ENCODE measurements around the gene KCNIP2. TPM values are rescaled to one million over a fixed set of nuclear protein-coding genes. Genes with fewer than 3 reads are reported as not detected.

Gene KCNIP2
- total RNA-seq, 1 experiment from 2014 or later = 4.3 TPM

DNA sequence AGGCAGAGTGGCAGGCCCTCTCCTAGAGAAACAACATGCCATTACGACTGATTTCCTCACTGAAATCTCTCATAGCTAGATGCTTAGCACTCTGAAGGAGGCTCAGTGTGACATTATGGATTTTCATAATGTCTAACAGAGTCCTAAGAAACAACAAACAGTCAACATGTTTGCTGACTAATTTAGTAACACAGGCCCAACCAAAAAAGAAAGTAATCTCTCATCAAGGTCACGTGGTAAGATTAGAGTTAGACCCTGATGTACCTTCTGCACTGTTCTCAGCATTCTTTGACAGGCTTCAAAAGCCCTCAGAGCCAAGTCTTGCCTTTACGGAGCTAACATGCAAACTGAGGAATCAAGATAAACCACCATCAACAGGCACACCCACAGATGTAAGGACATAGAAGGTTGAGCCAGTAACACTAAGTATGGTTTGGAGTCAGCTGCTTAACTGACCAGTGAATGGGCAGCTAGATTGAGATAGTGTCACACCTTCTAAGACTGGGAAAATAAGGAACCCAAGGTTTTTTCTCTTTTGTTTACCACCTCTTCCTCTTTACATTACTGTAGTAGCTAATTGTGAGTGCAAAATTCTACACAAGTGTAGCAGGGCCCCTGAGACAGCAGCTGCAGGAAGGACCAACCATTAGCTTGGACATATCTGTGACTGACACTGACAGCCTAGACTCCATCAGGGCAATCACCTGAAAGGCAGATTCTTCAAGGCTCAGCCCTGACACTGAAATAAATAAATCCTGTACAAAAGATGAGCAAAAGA lies 15.3 kb upstream of the KCNIP2 start:
- Histone ChIP-seq H3K9me3 (ENCODE audit: control insufficient read depth, insufficient read depth, low read depth, low read length) (peaks cover 7% of the 10 kb centered on the region; the same call in 1 of the 2 replicates), H3K27me3 (ENCODE audit: control insufficient read depth, insufficient read depth, low read length) (no peaks in the 10 kb centered on the region), H3K4me3 (ENCODE audit: low read depth in 2 of 2, low read length in 2 of 2) (no peak overlapping the region), H3K36me3 (ENCODE audit: control insufficient read depth, insufficient read depth, low read length) (no peaks in the 10 kb centered on the region), H3K27ac (ENCODE audit: low read length) (no peak overlapping the region), H3K4me1 (ENCODE audit: control insufficient read depth, insufficient read depth, low read length) (no peaks in the 10 kb centered on the region)
- ATAC-seq (no peak), DNase-seq (ENCODE audit: low read depth, low spot score) (no peak)
- BruUV-seq (replicated peaks) = no TSS peak
- POLR2A ChIA-PET = no interaction called here
- CTCF ChIA-PET = no interaction called here
- no peak for TF ChIP-seq POLR2AphosphoS5 (IDR thresholded peaks at IDR 0.05; ENCODE audit: low read depth, low read length)
- no peak for TF ChIP-seq TCF7L2 (IDR thresholded peaks at IDR 0.05; ENCODE audit: low read depth, low read length)
- TF ChIP-seq, protein P1, sequence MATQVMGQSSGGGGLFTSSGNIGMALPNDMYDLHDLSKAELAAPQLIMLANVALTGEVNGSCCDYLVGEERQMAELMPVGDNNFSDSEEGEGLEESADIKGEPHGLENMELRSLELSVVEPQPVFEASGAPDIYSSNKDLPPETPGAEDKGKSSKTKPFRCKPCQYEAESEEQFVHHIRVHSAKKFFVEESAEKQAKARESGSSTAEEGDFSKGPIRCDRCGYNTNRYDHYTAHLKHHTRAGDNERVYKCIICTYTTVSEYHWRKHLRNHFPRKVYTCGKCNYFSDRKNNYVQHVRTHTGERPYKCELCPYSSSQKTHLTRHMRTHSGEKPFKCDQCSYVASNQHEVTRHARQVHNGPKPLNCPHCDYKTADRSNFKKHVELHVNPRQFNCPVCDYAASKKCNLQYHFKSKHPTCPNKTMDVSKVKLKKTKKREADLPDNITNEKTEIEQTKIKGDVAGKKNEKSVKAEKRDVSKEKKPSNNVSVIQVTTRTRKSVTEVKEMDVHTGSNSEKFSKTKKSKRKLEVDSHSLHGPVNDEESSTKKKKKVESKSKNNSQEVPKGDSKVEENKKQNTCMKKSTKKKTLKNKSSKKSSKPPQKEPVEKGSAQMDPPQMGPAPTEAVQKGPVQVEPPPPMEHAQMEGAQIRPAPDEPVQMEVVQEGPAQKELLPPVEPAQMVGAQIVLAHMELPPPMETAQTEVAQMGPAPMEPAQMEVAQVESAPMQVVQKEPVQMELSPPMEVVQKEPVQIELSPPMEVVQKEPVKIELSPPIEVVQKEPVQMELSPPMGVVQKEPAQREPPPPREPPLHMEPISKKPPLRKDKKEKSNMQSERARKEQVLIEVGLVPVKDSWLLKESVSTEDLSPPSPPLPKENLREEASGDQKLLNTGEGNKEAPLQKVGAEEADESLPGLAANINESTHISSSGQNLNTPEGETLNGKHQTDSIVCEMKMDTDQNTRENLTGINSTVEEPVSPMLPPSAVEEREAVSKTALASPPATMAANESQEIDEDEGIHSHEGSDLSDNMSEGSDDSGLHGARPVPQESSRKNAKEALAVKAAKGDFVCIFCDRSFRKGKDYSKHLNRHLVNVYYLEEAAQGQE (IDR thresholded peaks at IDR 0.05; ENCODE audit: insufficient read depth in 1 of 2, low read depth in 2 of 2, low read length in 1 of 2) = no peak
- no peak for TF ChIP-seq SIN3A (IDR thresholded peaks at IDR 0.05; ENCODE audit: borderline replicate concordance, insufficient read depth, low read depth, low read length)
- TF ChIP-seq, protein P2, sequence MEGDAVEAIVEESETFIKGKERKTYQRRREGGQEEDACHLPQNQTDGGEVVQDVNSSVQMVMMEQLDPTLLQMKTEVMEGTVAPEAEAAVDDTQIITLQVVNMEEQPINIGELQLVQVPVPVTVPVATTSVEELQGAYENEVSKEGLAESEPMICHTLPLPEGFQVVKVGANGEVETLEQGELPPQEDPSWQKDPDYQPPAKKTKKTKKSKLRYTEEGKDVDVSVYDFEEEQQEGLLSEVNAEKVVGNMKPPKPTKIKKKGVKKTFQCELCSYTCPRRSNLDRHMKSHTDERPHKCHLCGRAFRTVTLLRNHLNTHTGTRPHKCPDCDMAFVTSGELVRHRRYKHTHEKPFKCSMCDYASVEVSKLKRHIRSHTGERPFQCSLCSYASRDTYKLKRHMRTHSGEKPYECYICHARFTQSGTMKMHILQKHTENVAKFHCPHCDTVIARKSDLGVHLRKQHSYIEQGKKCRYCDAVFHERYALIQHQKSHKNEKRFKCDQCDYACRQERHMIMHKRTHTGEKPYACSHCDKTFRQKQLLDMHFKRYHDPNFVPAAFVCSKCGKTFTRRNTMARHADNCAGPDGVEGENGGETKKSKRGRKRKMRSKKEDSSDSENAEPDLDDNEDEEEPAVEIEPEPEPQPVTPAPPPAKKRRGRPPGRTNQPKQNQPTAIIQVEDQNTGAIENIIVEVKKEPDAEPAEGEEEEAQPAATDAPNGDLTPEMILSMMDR (IDR thresholded peaks at IDR 0.05) = no peak
- in situ Hi-C loops (cut with HindIII; ENCODE audit: low pct_unique_long_range_greater_than_20kb, low sequenced_read_pairs) = no loop called here
- intact Hi-C loops (cut with micrococcal nuclease; ENCODE audit: unreplicated experiment) = no loop called here

DNA sequence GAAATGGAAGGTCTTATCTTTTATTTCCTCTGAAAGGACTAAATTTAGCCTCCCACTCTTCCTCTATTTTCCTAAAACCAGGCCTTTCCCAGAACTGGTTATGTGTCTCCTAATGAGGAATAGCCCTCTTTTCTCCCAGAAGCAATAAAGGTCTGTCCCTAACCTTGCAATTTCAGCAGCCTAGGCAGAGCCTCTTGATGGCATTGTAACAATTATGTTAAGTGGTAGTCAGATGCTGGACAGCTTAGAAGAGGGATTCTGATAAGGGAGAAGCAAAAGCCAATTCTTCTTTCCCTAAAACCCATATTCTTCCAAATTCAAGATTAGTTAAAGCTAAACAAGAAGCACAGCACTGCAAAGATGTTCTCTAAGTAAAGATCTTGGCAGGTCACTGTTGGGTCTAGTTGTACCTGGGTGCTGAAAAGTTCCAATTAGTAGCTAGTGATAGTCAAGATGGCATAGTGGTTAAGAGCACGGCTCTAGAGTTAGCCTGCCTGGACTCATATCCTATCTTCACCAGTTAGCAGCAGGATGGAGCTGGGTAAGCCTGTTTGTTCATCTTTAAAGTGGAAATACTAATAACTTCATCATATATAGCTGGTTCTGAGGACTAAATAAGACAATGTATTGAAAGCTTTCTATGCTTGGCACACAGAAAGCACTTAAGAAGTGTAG lies 14.3 kb upstream of the KCNIP2 start:
- CTCF ChIA-PET = no interaction called here
- no peak overlapping the region for H3K27ac ChIP-seq (ENCODE audit: low read length)
- no peaks in the 10 kb centered on the region for H3K27me3 ChIP-seq (ENCODE audit: control insufficient read depth, insufficient read depth, low read length)
- no peak for ATAC-seq
- in situ Hi-C loops (cut with HindIII; ENCODE audit: low pct_unique_long_range_greater_than_20kb, low sequenced_read_pairs) = no loop called here
- no peaks in the 10 kb centered on the region for H3K36me3 ChIP-seq (ENCODE audit: control insufficient read depth, insufficient read depth, low read length)
- no peak overlapping the region for H3K4me3 ChIP-seq (ENCODE audit: low read depth in 2 of 2, low read length in 2 of 2)
- intact Hi-C loops (cut with micrococcal nuclease; ENCODE audit: unreplicated experiment) = no loop called here
- BruUV-seq (replicated peaks) = no TSS peak
- DNase-seq (ENCODE audit: low read depth, low spot score) = no peak
- POLR2A ChIA-PET = no interaction called here
- TF ChIP-seq, protein P1 (IDR thresholded peaks at IDR 0.05; ENCODE audit: insufficient read depth in 1 of 2, low read depth in 2 of 2, low read length in 1 of 2) = no peak
- TF ChIP-seq POLR2AphosphoS5 (IDR thresholded peaks at IDR 0.05; ENCODE audit: low read depth, low read length) (no peak), TCF7L2 (IDR thresholded peaks at IDR 0.05; ENCODE audit: low read depth, low read length) (no peak), SIN3A (IDR thresholded peaks at IDR 0.05; ENCODE audit: borderline replicate concordance, insufficient read depth, low read depth, low read length) (no peak)
- TF ChIP-seq, protein P2 (IDR thresholded peaks at IDR 0.05) = no peak
- H3K4me1 ChIP-seq (ENCODE audit: control insufficient read depth, insufficient read depth, low read length) = no peaks in the 10 kb centered on the region
- H3K9me3 ChIP-seq (ENCODE audit: control insufficient read depth, insufficient read depth, low read depth, low read length) = peaks cover 7% of the 10 kb centered on the region; the same call in 1 of the 2 replicates

Measured in Panc1 (cell line).